Activated T-helper 1 cell treated with anti-CD3 and anti-CD28 coated beads, Interleukin-2, amount 50 U/mL, for 16 hours (primary cell): Measurements from ENCODE around the gene HDAC8.
"Not testable (repeated sequence)": the region's sequence is repeated elsewhere in the genome, so short reads cannot be mapped to it uniquely, and the experiment has no call there.

Source experiments
- DNase-seq, 2 donors: peaks; one replicate each; pipeline ENCODE4 v3.0.0-alpha.2; 2020; ENCODE audit warnings: low read depth in 1 of 2, low spot score in 1 of 2

Gene HDAC8

GRCh38 chrX:72461766-72462165, 110.9 kb downstream of the HDAC8 start:
- no peak for DNase-seq

GRCh38 chrX:72461288-72461687, 111.4 kb downstream of the HDAC8 start:
- DNase-seq, result no peak

GRCh38 chrX:72460715-72461114, 111.9 kb downstream of the HDAC8 start:
- no peak for DNase-seq

- not testable (repeated sequence) for DNase-seq
These were observed 123.6 kb downstream of the HDAC8 start for GRCh38 chrX:72449034-72449433.

GRCh38 chrX:72440764-72441163, 131.9 kb downstream of the HDAC8 start:
- not testable (repeated sequence) for DNase-seq

- no peak for DNase-seq
These were observed 136.6 kb downstream of the HDAC8 start for GRCh38 chrX:72436010-72436409.

GRCh38 chrX:72430405-72430968, 142.2 kb downstream of the HDAC8 start:
- no peak for DNase-seq

- no peak for DNase-seq
These were observed 150.8 kb downstream of the HDAC8 start for GRCh38 chrX:72421797-72422196.

GRCh38 chrX:72409993-72410392, 162.7 kb downstream of the HDAC8 start:
- no peak for DNase-seq

GRCh38 chrX:72408885-72409284, 163.8 kb downstream of the HDAC8 start:
- DNase-seq, result no peak

GRCh38 chrX:72405136-72405535, 167.5 kb downstream of the HDAC8 start:
- not testable (repeated sequence) for DNase-seq

- DNase-seq, result no peak
These were observed 170.0 kb downstream of the HDAC8 start for GRCh38 chrX:72402614-72403013.

GRCh38 chrX:72399816-72400215, 172.8 kb downstream of the HDAC8 start:
- DNase-seq, result no peak

- DNase-seq, result no peak
These were observed 176.5 kb downstream of the HDAC8 start for GRCh38 chrX:72396117-72396516.

GRCh38 chrX:72395237-72395636, 177.4 kb downstream of the HDAC8 start:
- no peak for DNase-seq

- DNase-seq, result no peak
These were observed 178.0 kb downstream of the HDAC8 start for GRCh38 chrX:72394518-72395170.

GRCh38 chrX:72393836-72394517, 178.7 kb downstream of the HDAC8 start:
- no peak for DNase-seq

- no peak for DNase-seq
These were observed 179.5 kb downstream of the HDAC8 start for GRCh38 chrX:72392816-72393800.

GRCh38 chrX:72392042-72392441, 180.6 kb downstream of the HDAC8 start:
- no peak for DNase-seq

GRCh38 chrX:72387247-72387646, 185.4 kb downstream of the HDAC8 start:
- DNase-seq, result no peak

GRCh38 chrX:72382202-72382595, 190.4 kb downstream of the HDAC8 start:
- no peak for DNase-seq
